ENCODE measurements around the gene SRRM3.
"Not testable (repeated sequence)": the region's sequence is repeated elsewhere in the genome, so short reads cannot be mapped to it uniquely, and the experiment has no call there.

SRRM3 gene

GRCh38 chr7:76286842-76287403 is 85.2 kb downstream of the SRRM3 start:
- no peak for TF ChIP-seq CTCF (IDR thresholded peaks at IDR 0.05; ENCODE audit: control insufficient read depth, insufficient read depth, low read depth, low read length, missing control alignments)
- H3K4me3 ChIP-seq (ENCODE audit: control insufficient read depth, low read depth, low read length): no peak overlapping the region
- no peak for DNase-seq (ENCODE audit: low read depth)

GRCh38 chr7:76290847-76291350 is 89.2 kb downstream of the SRRM3 start:
- not testable (repeated sequence) for DNase-seq (ENCODE audit: low read depth); H3K4me3 ChIP-seq (ENCODE audit: control insufficient read depth, low read depth, low read length)

DNA sequence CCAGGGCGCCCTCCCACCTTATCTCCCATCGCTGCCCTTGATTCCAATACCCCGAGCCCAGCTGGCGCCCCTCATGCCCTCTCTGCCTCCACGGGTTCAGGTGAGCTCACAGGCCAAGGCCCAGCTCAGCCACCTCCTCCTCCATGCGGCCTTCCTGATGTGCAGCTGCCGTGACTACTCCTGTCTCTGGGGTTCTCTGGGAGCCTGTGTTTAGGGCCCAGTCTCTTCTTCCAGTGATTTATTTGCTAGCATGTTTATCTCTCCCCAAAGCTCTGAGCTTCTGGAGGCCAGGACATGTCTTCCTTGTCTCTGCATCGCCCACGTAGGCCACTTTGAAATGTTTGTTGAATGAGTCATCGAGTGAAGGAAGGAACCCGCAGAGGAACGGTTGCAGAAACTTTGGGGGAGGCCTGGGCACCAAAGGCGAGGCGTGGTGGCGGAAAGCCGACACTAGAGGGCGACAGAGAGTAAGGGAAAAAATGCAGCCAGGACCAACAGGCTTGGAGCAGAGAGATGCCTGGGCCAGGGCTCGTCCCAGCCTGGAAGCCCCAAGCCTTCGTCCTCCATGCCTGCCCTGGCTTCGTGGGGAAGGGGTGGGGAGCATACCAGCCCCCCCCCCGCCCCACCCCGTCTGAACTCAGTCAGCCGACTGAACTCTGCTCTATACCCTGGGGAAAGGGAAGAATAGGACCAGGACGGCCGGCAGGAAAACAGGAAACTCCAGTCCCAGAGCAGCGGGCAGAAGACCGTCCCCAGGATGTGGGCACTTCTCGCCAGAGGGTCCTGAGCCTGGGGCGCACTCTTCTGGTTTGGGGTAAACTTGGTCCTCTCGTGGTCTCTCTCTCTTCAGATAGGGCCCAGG is 89.9 kb downstream of the SRRM3 start:
- TF ChIP-seq CTCF (IDR thresholded peaks at IDR 0.05; ENCODE audit: control insufficient read depth, insufficient read depth, low read depth, low read length, missing control alignments): peak; percentile 96
- peak; percentile 94 for DNase-seq (ENCODE audit: low read depth)
- H3K4me3 ChIP-seq (ENCODE audit: control insufficient read depth, low read depth, low read length): peak overlapping the region; percentile 16; the same call in 1 of the 2 replicates

DNA sequence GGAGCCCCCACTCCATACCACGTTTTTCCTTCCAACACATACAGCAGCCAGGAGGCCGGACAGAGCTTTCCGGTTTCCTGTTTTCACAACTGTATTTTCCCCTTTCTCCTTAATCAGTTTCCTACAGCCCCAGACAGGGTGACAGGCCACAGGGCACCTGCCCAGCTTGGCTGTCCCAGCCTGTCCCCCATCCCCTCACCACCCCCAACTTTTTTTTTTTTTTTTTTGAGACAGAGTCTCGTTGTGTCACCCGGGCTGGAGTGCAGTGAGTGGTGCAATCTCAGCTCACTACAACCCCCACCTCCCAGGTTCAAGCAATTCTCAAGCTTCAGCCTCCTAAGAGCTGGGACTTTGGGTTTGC is 90.5 kb downstream of the SRRM3 start:
- no peak for TF ChIP-seq CTCF (IDR thresholded peaks at IDR 0.05; ENCODE audit: control insufficient read depth, insufficient read depth, low read depth, low read length, missing control alignments)
- no peak for DNase-seq (ENCODE audit: low read depth)
- peak overlapping the region; percentile 16; the same call in 1 of the 2 replicates for H3K4me3 ChIP-seq (ENCODE audit: control insufficient read depth, low read depth, low read length)

DNA sequence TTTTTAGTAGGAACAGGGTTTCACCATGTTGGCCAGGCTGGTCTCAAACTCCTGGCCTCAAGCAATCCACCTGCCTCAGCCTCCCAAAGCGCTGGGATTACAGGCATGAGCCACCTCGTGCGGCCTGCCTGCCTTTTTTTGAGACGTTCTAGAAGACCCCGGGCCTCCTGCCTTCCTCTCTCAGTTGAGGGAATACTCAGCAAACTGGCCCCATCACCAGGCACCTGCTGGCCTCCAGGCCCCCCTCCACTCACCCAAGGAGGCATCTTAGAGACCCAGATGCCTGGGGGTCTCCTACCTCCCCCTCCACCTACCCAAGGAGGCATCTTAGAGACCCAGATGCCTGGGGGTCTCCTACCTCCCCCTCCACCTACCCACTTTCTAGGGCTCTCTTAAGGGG is 91.2 kb downstream of the SRRM3 start:
- DNase-seq (ENCODE audit: low read depth); H3K4me3 ChIP-seq (ENCODE audit: control insufficient read depth, low read depth, low read length): not testable (repeated sequence)

DNA sequence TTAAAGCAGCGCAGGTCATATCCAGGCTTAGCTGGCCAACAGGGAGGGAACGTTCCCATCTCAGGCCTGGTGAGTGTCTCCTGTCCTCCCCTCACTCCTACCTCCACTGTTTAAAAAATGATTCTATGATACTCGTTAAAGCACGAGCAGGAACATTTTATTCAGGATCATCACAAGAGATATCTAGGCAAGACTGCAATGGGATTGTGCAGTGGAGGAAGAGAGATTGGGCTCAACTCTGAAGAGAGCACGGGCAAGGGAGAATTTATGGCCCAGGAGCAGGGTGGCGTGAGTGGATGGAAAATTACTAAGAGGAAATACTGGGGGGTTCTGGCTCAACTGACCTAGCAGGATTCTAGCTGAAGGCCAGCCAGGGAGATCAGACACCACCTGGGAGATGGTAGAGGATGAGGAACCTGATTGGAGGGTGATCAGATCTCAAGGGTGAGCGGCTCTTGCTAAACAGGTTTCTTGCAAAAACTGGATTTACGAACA is 91.8 kb downstream of the SRRM3 start:
- TF ChIP-seq CTCF (IDR thresholded peaks at IDR 0.05; ENCODE audit: control insufficient read depth, insufficient read depth, low read depth, low read length, missing control alignments): no peak
- no peak for DNase-seq (ENCODE audit: low read depth)
- no peak overlapping the region for H3K4me3 ChIP-seq (ENCODE audit: control insufficient read depth, low read depth, low read length)

DNA sequence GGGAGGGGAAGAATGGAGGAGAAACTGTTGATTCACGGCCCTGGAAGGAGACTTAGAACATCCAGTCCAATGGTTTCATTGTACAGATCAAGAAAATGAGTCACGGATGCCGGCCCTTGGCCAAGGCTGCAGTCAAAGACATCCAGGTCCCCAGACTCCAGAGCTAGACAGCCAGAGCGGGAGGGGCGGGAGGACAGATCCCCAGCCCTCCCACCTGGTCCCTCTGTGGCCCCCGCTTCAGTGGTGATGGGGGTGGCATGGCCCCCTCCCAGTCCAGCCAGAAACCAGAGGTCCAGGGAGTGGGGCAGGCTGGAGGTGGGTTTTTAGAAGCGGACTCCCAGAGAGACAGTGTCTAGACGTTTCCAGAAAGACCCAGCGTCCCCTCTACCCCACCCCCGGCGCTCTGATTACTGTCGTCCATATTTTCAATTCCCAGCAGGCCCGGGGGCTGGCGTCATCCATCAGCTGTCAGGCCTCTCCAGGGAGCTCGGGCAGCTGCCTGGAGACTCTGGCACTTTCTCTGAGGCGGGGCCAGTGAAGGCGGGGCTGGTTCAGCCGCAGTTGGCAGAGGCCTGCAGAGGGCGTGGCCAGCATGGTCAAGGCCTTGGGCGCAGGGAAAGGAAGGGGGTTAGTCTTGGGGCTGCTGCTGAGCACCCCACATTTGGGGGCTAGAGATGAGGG is 92.8 kb downstream of the SRRM3 start:
- peak overlapping the region; percentile 52 for H3K4me3 ChIP-seq (ENCODE audit: control insufficient read depth, low read depth, low read length)
- DNase-seq (ENCODE audit: low read depth): peak; percentile 75
- TF ChIP-seq CTCF (IDR thresholded peaks at IDR 0.05; ENCODE audit: control insufficient read depth, insufficient read depth, low read depth, low read length, missing control alignments): no peak

Data from AG09309 (cell line).